NCI-H2196 (cell line): ENCODE results near the gene LDLRAD2.
"Not testable (repeated sequence)": the region's sequence is repeated elsewhere in the genome, so short reads cannot be mapped to it uniquely, and the experiment has no call there.

ENCODE experiments used
- DNase-seq: peaks from one replicate; lab custom pipeline; 2025; ENCODE audit not compliant: unreplicated experiment; lab: John Stamatoyannopoulos, UW

LDLRAD2 gene

DNA sequence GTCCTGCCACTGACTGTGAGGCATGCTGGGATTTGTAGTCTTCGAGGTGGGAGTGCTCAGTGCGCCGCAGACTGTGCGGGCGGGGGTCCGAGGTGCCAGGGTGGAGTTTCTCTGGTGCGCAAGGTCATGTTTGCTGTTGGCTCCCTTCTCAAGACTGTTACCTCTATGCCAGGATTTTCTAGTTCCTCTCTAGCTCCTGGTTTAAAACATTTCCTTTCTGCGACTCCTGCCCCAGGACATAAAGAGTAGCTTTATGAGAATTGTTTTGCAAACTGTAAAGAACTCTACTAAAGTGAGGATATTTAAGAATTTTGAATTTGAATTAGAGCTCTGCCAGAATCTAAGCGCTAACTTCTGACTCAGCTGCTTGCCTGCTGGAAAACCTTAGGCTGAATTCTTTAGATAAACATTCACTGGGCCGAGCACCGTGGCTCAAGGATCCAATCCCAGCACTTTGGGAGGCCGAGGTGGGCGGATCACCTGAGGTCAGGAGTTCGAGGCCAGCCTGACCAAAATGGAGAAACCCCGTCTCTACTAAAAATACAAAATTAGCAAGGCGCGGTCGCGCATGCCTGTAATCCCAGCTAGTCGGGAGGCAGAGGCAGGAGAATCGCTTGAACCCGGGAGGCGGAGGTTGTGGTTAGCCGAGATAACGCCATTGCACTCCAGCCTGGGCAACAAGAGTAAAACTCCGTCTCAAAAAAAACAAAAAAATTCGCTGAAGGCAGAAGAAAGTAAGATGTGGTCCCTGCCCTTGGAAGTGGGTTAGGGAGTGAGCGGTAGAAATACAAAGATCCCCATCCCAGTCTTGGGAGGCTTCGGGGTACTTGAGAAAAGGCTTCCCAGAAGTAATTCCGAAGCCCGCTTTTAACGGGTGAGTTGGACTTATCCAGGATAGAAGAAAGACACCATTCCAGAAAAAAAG is 28.1 kb upstream of the LDLRAD2 start:
- no peak for DNase-seq

DNA sequence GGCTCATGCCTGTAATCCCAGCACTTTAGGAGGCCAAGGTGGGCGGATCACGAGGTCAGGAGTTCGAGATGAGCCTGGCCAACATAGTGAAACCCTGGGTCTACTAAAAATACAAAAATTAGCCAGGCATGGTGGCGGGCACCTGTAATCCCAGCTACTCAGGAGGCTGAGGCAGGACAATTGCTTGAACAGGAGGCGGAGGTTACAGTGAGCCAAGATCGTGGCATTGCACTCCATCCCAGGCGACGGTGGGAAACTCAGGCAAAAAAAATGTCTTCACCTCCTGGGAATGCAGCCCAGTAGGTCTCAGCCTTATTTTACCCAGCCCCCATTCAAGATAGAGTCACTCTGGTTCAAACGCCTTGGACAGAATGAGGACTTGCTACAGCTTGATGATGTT is 26.3 kb upstream of the LDLRAD2 start:
- DNase-seq: not testable (repeated sequence)

DNA sequence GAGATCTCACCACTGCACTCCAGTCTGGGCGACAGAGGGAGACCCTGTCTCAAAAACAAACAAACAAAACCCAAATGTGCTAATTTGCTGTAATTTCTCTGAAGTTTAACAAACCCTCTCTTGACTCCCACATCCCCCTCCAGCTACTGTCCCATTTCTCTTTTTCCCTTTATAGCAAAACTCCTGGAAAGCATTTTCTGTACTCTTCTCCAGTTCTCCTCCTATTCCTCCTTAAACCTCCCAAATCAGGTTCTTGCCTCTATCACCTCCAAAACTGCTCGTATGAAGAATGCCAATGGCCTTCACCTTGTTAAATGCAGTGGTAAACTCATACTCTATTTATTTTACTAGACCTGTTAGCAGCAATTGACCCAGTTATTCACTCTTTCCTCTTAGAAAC is 25.4 kb upstream of the LDLRAD2 start:
- DNase-seq: no peak

DNA sequence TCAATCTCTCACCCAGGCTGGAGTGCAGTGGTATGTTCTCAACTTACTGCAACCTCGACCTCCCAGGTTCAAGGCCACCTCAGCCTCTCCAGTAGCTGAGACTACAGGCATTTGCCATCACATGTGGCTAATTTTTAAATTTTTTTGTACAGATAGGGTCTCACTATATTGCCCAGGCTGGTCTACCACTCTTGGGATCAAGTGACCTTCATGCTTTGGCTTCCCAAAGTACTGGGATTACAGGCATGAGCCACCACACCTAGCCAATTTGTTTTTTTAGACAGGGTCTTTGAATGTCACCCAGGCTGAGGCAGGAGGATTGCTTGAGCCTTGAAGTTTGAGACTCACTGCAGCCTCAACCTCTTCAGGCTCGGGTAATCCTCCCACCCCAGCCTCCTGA is 19.0 kb upstream of the LDLRAD2 start:
- no peak for DNase-seq

DNA sequence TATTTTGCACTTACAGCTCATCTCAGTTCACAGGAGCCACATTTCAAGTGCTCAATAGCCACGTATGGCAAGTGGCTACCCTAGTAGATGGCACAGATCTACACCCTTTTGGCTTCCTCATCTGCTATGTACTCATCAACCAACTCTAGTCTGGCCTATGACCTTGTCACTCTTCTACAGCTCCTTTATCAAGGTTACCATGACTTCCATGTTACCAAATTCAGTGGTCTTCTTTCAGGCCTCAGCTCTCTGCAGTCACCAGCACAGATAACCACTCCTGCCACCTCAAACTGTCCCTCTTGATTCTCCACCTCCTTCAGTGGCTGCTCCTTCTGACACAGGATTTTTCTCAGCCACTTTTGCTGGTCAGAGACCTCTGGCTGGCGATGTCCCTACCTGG is 17.4 kb upstream of the LDLRAD2 start:
- no peak for DNase-seq

DNA sequence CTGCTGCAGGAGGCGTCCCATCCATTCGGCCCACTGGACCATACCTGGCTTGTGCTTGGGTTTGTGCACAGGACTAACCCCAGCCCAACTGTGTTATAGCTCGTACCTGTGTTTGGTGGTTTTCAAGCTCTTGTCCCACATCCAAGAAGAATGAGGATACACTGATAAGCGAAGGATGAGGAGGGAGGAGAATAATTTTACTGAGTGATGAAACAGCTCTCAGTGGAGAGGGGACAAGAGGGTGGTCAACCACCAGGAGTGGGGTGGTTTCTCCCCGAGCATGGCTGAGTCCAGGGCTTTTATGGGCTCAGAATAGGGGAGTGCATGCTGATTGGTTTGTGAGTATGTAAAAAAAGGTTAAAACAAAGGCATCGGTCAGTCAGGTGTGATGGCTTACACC is 17.0 kb upstream of the LDLRAD2 start:
- DNase-seq: no peak

DNA sequence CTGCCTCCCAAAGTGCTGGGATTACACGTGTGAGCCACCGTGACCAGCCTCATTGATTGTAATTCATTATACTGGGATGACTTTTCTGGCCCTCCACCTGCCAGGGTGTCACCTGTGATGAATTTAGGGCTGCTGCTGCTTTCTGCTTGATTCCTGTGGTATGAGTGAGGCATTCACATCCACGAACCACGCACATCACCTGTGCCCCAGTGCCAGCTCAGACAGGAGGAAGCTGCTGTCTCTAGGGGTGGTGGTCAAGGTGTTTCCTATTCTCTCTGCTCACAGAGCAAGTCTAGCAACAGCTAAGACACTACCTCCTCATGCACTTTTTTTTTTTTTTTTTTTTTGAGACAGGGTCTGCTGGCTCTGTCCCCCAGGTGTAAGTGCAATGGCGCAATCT is 12.3 kb upstream of the LDLRAD2 start:
- no peak for DNase-seq

DNA sequence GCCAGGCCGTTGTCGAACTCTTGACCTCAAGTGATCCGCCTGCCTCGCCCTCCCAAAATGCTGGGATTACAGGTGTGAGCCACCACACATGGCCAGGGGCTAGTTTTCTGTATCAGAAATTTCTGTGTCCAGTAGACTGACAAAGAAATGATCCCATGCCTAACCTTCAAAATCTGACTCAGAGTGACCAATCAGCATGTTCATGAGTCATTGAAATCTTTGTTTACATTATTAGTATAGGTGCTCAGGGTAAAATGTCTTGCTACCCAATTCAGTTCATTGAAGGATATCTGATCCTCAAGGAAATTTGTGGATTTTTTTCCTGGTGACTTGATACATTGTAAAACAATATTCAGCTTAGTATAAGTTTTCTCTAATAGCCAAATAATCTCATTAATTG is 11.0 kb upstream of the LDLRAD2 start:
- no peak for DNase-seq

DNA sequence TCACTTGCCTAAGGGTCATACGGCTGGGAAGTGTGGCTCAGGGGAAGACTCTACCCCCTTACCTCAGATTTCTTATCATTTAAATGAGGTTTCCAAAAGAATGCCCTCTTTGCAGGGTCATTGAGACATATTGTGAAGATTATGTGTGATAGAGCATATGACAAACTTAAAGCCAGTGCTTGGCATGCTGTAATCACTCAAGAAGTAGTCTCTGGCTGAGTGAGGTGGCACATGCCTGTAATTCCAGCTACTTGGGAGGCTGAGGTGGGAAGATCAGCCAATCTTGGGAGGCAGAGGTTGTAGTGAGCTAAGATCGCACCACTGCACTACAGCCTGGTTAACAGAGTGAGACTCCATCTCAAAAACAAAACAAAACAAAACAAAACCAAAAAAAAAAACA is 7.5 kb upstream of the LDLRAD2 start:
- no peak for DNase-seq

DNA sequence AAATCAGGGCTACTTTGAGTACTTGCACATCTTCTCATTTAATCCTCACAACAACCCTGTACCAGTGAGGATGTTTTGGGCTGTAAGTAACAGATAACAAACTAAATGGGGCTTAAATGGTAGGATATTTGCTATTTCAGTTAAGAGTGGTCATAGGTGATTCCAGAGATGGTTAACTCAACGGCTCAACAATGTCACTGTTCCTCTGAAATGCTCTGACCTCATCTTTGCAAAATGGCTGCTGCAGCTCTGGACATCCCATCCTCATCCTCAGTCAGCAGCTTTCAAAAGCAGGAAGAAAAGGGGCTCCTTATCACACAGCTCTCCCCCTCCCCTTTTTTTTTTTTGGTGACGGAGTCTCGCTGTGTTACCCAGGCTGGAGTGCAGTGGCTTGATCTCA is 1.5 kb downstream of the LDLRAD2 start:
- DNase-seq: no peak

DNA sequence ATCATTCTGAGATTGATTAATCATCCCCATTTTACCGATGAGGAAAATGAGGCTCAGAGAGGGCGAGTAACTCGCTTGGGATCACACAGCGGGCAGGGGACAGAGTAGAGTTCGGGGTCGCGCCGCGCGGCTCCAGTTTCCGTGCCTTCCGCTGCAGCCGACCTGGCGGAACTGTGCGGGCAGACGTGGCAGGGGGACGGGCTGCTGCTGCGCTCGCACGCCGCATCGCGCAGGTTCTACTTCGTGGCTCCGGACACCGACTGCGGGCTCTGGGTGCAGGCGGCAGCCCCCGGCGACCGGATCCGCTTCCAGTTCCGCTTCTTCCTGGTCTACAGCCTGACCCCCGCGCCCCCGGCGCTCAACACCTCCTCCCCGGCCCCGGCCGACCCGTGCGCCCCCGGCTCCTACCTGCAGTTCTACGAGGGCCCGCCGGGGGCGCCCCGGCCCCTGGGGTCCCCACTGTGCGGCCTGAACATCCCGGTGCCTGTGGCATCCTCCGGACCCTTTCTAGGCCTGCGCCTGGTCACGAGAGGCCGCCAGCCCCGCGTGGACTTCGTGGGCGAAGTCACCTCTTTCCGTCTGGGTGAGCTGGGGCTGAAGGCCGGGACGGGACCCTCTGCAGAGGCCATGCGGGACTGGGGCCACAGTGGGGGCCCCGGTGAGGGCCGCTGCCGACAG is 2.3 kb downstream of the LDLRAD2 start:
- DNase-seq: no peak

DNA sequence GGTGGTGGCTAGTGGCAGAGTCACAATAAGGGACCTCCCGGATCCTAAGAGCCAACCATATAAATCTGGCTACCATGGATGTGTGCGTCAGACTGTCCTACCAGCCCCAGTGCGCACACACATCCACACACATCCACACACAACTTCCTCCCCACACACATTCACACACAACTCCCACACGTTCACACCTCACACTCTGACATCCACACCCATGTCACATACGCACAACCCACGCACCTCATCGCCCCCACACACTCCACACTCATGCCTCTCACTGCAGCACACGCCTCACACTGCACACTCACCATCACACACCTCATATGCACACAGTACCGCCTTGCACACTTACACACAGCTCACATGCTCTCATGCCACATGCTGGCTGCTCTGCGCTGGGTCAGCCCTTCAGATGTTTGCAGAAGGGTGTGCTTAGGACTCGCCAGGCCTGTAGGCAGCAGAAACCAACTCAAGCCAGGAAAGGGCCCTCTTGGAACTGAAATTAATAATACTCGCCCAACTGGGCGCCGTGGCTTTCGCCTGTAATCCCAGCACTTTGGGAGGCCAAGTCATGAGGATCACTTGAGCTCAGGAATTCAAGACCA is 3.0 kb downstream of the LDLRAD2 start:
- no peak for DNase-seq

DNA sequence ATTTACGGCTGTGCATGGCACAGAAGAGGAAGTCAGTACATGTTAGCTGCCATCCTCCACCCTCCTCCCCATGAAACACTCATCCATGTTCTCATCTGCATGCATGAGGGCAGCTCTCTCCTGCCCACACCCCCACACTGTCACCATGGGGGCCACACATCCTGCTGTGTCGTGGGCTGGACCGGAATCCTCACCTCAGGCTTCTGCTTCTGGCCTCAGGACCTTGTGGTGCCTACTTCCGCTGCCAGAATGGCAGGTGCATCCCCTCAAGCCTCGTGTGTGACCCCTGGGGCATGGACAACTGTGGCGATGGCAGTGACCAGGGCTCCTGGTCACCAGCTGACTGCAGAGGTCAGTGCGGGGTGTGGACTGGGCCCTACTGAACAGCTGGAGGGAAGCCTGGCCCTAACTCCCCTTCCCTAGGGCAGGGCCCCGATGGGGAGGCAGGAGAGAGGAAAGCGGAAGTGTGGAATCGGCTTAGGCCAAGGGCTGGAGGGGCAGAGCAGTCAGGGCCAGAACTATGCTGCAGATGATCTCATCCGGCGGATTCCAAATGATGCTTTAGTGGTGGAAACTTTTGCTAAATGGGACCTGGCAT is 3.8 kb downstream of the LDLRAD2 start:
- DNase-seq: no peak

DNA sequence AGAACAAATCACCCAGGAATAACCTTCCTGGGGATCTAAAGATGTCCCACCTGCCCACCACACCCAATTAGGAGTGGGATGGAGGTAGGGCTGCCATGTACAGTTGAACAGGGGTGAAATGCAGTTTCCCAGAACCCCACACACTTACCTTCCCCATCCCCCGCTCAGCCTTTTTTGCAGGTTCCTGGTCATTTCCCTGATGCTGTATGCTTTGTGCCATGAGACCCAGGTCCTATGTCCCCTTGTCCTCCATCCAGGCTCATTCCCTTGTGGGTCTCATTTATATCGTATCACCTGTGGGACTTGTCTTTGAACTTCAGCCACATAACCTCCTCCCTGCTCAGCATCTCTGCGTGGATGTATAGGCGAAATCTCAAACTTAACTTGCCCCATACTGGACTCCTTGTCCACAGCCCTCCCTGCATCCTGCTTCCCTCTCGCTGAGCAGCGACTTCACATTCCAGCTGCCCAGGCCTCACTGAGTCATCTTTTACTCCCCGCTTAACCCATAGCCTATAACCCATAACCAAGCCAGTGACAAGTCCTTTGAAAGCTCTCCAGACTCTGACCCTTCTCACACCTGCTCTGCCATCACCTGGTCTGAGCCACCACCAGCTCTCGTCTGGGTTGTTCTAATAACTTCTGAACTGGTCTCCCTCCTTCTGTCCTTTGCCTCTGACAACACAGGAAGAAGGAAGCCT is 4.7 kb downstream of the LDLRAD2 start:
- DNase-seq: no peak

DNA sequence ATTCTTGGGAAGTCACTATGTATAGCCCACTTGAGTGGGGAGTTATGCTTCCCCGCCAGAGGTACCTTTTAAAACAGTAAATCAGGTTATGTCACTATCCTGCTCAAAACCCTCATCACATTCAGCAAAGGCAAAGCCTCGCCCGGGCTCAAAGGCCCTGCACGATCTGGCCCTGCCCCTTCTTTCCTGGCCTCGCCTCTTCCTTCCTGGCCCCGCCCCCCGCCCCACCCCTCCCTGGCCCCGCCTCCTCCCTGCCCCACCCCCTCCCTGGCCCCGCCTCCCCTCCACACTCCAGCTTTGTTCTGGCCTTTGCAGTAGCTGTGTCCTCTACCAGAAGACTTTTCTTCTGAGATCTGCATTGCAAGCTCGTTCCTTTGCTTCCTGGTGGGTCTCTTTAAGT is 6.6 kb downstream of the LDLRAD2 start:
- DNase-seq: peak; percentile 14

DNA sequence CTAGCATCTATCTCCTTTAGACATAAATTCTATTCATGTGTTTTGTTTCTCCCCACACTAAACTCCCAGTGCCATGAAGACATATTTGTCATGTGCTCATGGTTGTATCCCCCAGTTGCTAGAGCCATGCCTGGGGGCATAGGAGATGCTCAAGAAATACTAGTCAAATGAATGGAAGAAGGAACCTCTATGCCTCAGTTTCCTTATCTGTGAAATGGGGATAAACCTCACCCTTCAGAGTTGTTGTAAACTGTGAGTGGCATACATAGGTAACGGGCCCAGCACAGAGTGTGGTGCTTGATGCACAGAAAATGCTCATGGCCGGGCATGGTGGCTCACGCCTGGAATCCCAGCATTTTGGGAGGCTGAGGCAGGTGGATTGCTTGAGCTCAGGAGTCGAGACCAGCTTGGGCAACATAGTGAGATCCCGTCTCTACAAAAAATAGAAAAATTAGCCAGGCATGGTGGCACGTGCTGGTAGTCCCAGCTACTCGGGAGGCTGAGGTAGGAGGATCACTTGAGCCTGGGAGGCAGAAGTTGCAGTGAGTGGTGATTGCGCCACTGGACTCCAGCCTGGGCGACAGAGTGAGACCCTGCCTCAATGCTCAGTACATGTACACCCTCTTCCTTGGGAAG is 8.7 kb downstream of the LDLRAD2 start:
- DNase-seq: no peak

DNA sequence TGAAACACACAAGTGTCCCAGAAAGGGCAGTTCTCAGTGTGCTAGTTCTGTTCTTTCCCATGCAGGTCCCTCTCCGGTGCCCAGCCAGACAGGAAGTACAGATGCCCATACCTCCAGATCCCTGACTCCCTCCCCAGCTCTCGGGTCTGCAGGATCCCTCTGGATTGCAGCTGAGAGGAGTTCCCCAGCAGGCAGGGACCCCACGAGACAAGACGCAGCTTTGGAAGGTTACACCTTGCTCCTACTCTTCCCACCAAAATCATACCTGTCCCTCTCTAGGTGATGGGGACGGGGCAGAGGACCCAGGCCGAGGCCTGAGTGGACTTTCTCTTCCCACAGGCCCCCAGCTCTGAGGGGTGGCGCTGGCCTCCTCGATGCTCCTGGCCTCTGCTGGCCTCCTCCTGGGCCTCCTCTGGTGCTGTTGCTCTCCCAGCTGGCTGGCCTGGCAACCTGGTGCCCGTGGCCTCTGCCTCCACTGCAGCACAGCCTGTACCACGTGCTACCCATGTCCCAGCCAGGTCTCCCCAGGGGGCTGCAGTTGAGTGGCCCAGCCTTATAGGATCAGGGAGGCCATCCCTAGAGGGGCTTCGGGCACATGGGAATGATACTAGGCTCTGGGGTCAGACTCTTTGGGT is 9.4 kb downstream of the LDLRAD2 start:
- DNase-seq: no peak

DNA sequence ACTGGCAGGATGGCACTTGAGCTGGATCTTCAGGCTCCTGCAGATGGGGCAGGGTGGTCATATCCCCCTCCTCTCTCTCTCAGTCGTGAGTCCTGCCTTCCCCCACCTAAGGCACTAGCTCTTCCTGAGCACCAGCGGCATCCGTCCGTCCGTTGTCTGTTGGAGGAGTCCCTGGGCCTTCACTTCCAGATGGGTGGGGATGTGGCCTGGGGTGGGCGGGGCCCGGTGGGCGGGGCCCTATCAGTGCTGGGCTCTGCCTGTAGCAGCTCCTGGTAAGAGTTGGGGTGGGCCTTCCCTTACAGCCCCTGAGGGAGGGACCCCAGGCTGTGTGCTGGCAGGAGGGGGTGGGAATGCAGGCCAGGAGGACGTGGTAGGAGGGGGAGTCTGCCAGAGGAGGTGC is 10.3 kb downstream of the LDLRAD2 start:
- DNase-seq: no peak

DNA sequence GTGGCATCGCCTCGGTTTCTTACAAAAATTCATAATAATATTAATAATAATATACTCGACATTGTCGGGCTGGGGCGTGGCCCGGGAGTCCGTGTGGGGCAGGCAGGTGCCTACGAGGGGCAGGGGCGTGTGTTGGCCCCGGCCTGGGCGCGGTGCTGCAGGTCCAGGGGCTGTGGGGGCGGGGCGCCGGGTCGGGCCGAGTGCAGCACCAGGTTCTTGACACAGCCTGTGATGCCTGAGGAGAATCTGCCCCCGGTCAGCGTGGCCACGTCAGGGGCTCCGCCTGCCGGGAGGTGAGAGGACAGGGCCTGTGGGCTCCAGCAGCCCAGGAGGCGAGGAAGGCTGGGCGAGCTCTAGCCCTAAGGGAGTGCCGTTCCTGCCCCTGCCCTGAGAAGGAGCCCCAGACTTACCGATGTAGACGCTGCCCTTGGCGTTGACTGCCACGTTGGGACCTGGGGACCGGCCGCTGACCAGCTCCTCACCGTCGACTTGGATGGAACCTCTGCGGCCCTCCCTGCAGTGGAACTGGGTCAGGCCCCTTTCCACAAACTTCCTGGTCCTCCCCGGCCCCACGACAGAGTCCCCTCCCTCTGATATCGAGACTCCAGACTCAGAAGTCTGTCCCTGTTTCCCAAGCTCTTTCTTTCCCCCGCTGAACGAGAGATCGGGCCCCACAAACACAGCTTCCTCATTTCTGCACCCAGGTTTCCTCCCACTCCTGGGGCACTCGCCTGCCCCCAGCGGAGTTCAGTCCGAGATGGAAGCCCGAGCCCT is 11.3 kb downstream of the LDLRAD2 start:
- no peak for DNase-seq
